Measurements from ENCODE around the gene PRCP.

The PRCP gene

DNA sequence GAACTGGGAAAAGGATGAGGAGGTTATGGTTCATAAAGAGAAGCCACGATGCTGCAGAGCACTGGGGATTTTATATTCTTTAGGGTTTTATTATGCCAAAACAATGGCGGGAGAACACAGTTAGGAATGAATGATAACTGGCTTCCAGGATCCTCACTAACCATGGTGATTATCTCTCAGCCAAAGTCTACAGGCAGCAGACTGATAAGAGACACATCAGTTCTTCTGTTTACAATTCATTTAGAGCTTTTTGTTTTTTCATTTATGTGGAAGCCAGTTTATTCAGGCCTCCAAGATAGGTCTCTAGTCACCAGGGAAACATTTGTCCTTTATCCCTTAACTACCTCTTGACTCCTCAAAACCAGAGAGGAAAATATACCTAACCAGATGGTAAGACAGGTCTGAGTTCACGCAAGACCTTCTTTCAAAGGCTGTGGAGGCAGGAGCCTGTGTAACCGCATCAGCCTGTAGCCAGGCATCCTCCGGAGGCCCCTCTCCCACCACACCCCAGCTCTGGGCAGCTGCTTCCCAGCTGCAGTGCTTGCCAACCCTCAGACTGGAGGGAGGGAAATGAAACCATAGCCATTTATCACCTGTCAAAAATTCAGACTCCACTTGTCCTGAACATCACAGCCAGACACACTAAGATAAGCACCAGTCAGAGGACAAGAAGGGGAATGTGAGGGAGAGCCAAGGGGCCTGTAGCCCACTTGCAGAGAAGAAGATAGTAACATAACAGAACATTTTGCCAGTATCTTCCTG lies 109.3 kb downstream of the PRCP start:
- H3K4me3 ChIP-seq (ENCODE audit: low read depth, low read length), result no peak overlapping the region
- no peak for DNase-seq (ENCODE audit: low read depth)
- TF ChIP-seq, protein P1, sequence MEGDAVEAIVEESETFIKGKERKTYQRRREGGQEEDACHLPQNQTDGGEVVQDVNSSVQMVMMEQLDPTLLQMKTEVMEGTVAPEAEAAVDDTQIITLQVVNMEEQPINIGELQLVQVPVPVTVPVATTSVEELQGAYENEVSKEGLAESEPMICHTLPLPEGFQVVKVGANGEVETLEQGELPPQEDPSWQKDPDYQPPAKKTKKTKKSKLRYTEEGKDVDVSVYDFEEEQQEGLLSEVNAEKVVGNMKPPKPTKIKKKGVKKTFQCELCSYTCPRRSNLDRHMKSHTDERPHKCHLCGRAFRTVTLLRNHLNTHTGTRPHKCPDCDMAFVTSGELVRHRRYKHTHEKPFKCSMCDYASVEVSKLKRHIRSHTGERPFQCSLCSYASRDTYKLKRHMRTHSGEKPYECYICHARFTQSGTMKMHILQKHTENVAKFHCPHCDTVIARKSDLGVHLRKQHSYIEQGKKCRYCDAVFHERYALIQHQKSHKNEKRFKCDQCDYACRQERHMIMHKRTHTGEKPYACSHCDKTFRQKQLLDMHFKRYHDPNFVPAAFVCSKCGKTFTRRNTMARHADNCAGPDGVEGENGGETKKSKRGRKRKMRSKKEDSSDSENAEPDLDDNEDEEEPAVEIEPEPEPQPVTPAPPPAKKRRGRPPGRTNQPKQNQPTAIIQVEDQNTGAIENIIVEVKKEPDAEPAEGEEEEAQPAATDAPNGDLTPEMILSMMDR (IDR thresholded peaks at IDR 0.05; ENCODE audit: control insufficient read depth, extremely low read depth, insufficient read depth), result no peak

DNA sequence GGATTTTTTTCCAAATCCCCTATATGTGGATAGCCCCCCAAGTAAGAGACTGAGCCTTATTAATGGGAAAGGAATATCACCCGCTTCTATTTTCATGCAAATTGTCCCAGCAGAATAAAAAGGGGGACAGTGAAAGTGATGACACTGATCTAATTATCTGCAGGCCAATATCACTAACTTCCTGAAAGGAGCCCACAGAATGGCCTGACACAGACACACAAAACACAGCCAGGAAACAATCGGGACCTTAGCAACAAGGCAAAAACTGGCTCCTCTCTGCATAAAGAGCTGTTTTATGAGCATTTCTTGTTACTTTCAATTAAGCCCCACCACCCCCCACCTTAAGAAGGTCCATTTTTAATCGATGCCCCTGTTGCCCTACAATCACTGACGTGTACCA lies 112.2 kb downstream of the PRCP start:
- no peak for DNase-seq (ENCODE audit: low read depth)
- H3K4me3 ChIP-seq (ENCODE audit: low read depth, low read length), result no peak overlapping the region
- TF ChIP-seq, protein P1 (IDR thresholded peaks at IDR 0.05; ENCODE audit: control insufficient read depth, extremely low read depth, insufficient read depth), result no peak

- no peak overlapping the region for H3K4me3 ChIP-seq (ENCODE audit: low read depth, low read length)
- TF ChIP-seq, protein P1 (IDR thresholded peaks at IDR 0.05; ENCODE audit: control insufficient read depth, extremely low read depth, insufficient read depth), result no peak
- no peak for DNase-seq (ENCODE audit: low read depth)
Measured at GRCh38 chr11:82786836-82787235, 113.4 kb downstream of the PRCP start.

- DNase-seq (ENCODE audit: low read depth), result no peak
Measured at GRCh38 chr11:82786001-82786400, 114.2 kb downstream of the PRCP start.

DNA sequence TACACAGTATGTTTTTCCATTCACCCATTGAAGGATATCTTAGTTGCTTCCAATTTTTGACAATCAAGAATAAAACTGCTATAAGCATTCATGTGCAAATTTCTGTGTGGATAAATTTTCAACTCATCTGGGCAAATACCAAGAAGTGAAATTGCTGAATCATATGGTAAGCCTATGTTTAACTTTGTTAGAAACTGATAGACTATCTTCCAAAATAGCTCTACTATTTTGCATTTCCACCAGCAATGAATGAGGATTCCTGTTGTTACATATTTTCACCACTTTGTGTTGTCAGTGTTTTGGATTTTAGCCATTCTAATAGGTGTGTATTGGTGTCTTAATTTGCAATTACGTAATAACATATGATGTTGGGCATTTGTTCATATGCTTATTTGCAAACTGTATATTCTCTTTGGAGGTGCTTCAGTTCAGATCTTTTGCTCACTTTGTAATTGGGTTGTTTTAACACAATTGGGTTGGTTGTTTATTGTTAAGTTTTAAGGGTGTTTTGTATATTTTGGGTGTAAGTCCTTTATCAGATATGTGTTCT lies 117.3 kb downstream of the PRCP start:
- H3K4me3 ChIP-seq (ENCODE audit: low read depth, low read length), result no peak overlapping the region
- no peak for DNase-seq (ENCODE audit: low read depth)
- TF ChIP-seq, protein P1 (IDR thresholded peaks at IDR 0.05; ENCODE audit: control insufficient read depth, extremely low read depth, insufficient read depth), result no peak

More at GRCh38 chr11:82786001-82786400, 114.2 kb downstream of the PRCP start:
- no peak overlapping the region for H3K4me3 ChIP-seq (ENCODE audit: low read depth, low read length)
- TF ChIP-seq, protein P1 (IDR thresholded peaks at IDR 0.05; ENCODE audit: control insufficient read depth, extremely low read depth, insufficient read depth), result no peak

DNA sequence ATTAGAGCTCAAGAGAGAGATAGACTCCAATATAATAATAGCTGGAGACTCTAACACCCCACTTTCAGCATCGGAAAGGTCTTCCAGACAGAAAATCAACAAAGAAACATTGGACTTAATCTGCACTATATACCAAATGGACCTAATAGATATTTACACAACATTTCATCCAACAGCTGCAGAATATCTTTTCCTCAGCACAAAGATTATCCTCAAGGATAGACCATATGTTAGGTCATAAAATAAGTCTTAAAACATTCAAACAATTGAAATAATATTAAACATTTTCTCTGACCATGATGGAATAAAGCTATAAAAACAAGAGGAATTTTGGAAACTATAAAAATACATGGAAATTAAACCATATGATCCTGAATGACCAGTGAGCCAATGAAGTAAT lies 121.5 kb downstream of the PRCP start:
- no peak overlapping the region for H3K4me3 ChIP-seq (ENCODE audit: low read depth, low read length)
- DNase-seq (ENCODE audit: low read depth), result no peak
- TF ChIP-seq, protein P1 (IDR thresholded peaks at IDR 0.05; ENCODE audit: control insufficient read depth, extremely low read depth, insufficient read depth), result no peak
